Prostate gland (tissue), 2 donors: ENCODE measurements around the gene AFF3. TPM values are rescaled to one million over a fixed set of nuclear protein-coding genes. Genes with fewer than 3 reads are reported as not detected.

Experiments used
- DNase-seq: peaks from one replicate; pipeline ENCODE4 v3.0.0-alpha.2; 2019; ENCODE audit warnings: low spot score
- H3K27ac ChIP-seq, 2 donors: fragments of 200-600 bp; sonication (generic); 2 replicates each; pipeline ENCODE4 v1.5.1; 2017 to 2019
- H3K27me3 ChIP-seq: fragments of 200-600 bp; sonication (generic); replicated peaks from 2 replicates; pipeline ENCODE4 v1.5.1; 2019; ENCODE audit not compliant: insufficient read depth
- H3K36me3 ChIP-seq, 2 donors: fragments of 200-600 bp; sonication (generic); 1 replicate in 1 of 2; 2 replicates in 1 of 2; pipeline versions ENCODE4 v1.5.1 to v1.8.1; 2017 to 2019
- H3K4me1 ChIP-seq: fragments of 200-600 bp; sonication (generic); replicated peaks from 2 replicates; pipeline ENCODE4 v1.5.1; 2019
- H3K4me3 ChIP-seq, 2 donors: fragments of 200-600 bp; sonication (generic); 2 replicates each; pipeline ENCODE4 v1.5.1; 2017 to 2019
- H3K9me3 ChIP-seq: fragments of 200-600 bp; sonication (generic); 2 replicates; pipeline ENCODE4 v1.5.1; 2017
- CTCF ChIP-seq, 4 experiments: fragments of 200-600 bp in 2 of 4; fragments of 450-650 bp in 2 of 4; sonication (generic) in 2 of 4; IDR thresholded peaks; 1 replicate in 3 of 4; 2 replicates in 1 of 4; pipeline ENCODE4 v1.5.1; 2016 to 2019; ENCODE audit warnings: antibody characterized with exemption in 4 of 4, mild to moderate bottlenecking in 2 of 4, moderate library complexity in 2 of 4
- POLR2A ChIP-seq: fragments of 450-650 bp; IDR thresholded peaks from one replicate; pipeline ENCODE4 v1.6.1; 2016; ENCODE audit warnings: antibody characterized with exemption, mild to moderate bottlenecking
- POLR2AphosphoS5 ChIP-seq: sonication (generic); formaldehyde crosslinking; IDR thresholded peaks from one replicate; pipeline ENCODE4 v1.6.1; 2017; ENCODE audit warnings: antibody characterized with exemption
- WGBS: methylation state at CpG from one replicate; pipeline ENCODE4 v1.1.5; 2018; 5-methylcytosine and 5-hydroxymethylcytosine counted together
- intact Hi-C: fragments of 100-400 bp; cut with DNase I; formaldehyde crosslinking; loops from one replicate; pipeline ENCODE4 v1.14.2; 2022
- total RNA-seq, 2 donors: library from RNA; depleted of rRNA; stranded (reverse); fragments of >200 nt; gene quantifications; one replicate each; pipeline ENCODE4 v1.1.0, GENCODE V29; 2016

Gene AFF3
- total RNA-seq, 2 donors from 2014 or later: 74.4 to 113 TPM

- no peaks in the 10 kb centered on the region for H3K9me3 ChIP-seq
- DNase-seq: no peak
- H3K36me3 ChIP-seq: no peaks in the 10 kb centered on the region
- TF ChIP-seq POLR2AphosphoS5: no peak
- WGBS: 88% methylated on average over 8 of the region's 8 CpGs
- no peaks in the 10 kb centered on the region for H3K27me3 ChIP-seq
- H3K4me3 ChIP-seq: no peak overlapping the region
- no peaks in the 10 kb centered on the region for H3K4me1 ChIP-seq
- H3K27ac ChIP-seq: no peak overlapping the region
- intact Hi-C loops: no loop called here
Measured at GRCh38 chr2:99793022-99793421, 349.4 kb downstream of the AFF3 start.

GRCh38 chr2:99789849-99790248 is 352.5 kb downstream of the AFF3 start:
- H3K9me3 ChIP-seq: no peaks in the 10 kb centered on the region
- no peaks in the 10 kb centered on the region for H3K4me1 ChIP-seq
- no peak overlapping the region for H3K27ac ChIP-seq
- H3K27me3 ChIP-seq: no peaks in the 10 kb centered on the region
- DNase-seq: no peak
- 86% methylated on average over 1 of the region's 1 CpG for WGBS
- H3K4me3 ChIP-seq: no peak overlapping the region
- TF ChIP-seq CTCF (IDR thresholded peaks at IDR 0.05) (no peak), POLR2AphosphoS5 (no peak), POLR2A (no peak)
- H3K36me3 ChIP-seq: no peaks in the 10 kb centered on the region
- intact Hi-C loops: no loop called here

GRCh38 chr2:99787769-99788382 is 354.5 kb downstream of the AFF3 start:
- Histone ChIP-seq H3K9me3 (no peaks in the 10 kb centered on the region), H3K27me3 (no peaks in the 10 kb centered on the region), H3K27ac (no peak overlapping the region), H3K4me1 (no peaks in the 10 kb centered on the region), H3K4me3 (no peak overlapping the region), H3K36me3 (no peaks in the 10 kb centered on the region)
- 86% methylated on average over 5 of the region's 5 CpGs for WGBS
- intact Hi-C loops: no loop called here
- TF ChIP-seq POLR2AphosphoS5 (no peak), CTCF (IDR thresholded peaks at IDR 0.05) (no peak), POLR2A (no peak)
- no peak for DNase-seq

- intact Hi-C loops: no loop called here
- WGBS: 77% methylated on average over 14 of the region's 14 CpGs
- TF ChIP-seq CTCF (IDR thresholded peaks at IDR 0.05): no peak
- TF ChIP-seq POLR2AphosphoS5: no peak
- no peak for TF ChIP-seq POLR2A
- H3K27ac ChIP-seq: no peak overlapping the region
- no peak overlapping the region for H3K4me3 ChIP-seq
- H3K4me1 ChIP-seq: no peaks in the 10 kb centered on the region
- no peak for DNase-seq
- no peaks in the 10 kb centered on the region for H3K9me3 ChIP-seq
- no peaks in the 10 kb centered on the region for H3K36me3 ChIP-seq
- no peaks in the 10 kb centered on the region for H3K27me3 ChIP-seq
Measured at GRCh38 chr2:99786636-99787390, 355.6 kb downstream of the AFF3 start.

- TF ChIP-seq POLR2AphosphoS5 (no peak), POLR2A (no peak), CTCF (IDR thresholded peaks at IDR 0.05) (no peak)
- Histone ChIP-seq H3K27me3 (no peaks in the 10 kb centered on the region), H3K9me3 (no peaks in the 10 kb centered on the region), H3K36me3 (no peaks in the 10 kb centered on the region), H3K27ac (no peak overlapping the region), H3K4me3 (no peak overlapping the region), H3K4me1 (no peaks in the 10 kb centered on the region)
- WGBS: 89% methylated on average over 8 of the region's 8 CpGs
- intact Hi-C loops: no loop called here
- no peak for DNase-seq
Measured at GRCh38 chr2:99784946-99785345, 357.4 kb downstream of the AFF3 start.
